ENCODE results near the gene VDAC1.
"Not testable (repeated sequence)": the region's sequence is repeated elsewhere in the genome, so short reads cannot be mapped to it uniquely, and the experiment has no call there.

The VDAC1 gene

DNA sequence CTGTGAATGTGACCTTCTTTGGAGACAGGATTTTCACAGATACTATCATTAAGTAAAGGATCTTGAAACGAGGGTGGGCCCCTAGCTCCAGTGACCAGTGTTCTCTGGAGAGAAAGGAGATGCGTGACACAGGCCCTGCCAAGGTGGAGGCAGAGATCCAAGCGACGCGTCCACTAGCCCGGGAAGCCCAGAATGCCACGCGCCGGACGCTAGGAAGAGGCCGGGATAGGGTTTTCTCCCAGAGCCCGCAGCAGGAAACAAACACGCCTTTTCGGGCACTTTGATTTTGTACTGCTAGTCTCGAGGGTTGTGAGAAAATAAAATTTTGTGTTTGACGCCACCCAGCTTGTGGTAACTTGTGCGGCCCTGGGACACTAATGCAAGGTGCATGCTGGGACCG lies 29.6 kb upstream of the VDAC1 start:
- Mint-ChIP-seq H3K36me3 (ENCODE audit: low read depth) (no peaks in the 10 kb centered on the region), H3K27me3 (ENCODE audit: low read depth) (peaks cover 11% of the 10 kb centered on the region), H3K27ac (no peak overlapping the region), H3K4me1 (ENCODE audit: low read depth) (no peaks in the 10 kb centered on the region), H3K4me3 (no peak overlapping the region), H3K9me3 (no peaks in the 10 kb centered on the region)
- no peak for DNase-seq (ENCODE audit: low spot score)

DNA sequence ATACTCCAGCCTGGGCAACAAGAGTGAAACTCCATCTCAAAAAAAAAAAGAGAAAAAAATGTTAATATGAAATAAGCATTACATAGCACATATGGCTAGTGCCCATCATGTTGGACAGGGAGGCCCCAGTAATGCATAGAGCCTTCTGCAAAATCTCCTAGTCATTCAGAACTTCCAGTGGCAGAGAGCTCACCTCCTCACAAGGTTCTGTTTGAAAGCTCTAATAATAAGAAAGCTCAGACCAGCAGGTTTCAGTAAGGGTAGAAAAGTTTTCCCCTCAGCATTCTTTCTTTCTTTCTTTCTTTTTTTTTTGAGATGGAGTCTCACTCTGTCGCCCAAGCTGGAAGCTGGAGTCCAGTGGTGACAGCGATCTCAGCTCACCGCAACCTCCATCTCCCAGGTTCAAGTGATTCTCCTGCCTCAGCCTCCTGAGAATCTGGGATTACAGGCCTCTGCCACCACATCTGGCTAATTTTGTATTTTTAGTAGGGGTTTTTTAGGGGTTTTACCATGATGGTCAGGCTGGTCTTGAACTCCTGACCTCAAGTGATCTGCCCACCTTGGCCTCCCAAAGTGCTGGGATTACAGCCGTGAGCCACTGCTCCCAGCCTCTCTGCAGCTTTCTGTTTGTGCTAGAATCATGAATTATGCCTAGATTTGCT lies 25.7 kb upstream of the VDAC1 start:
- not testable (repeated sequence) for H3K4me1 Mint-ChIP-seq (ENCODE audit: low read depth); H3K27ac Mint-ChIP-seq; DNase-seq (ENCODE audit: low spot score); H3K9me3 Mint-ChIP-seq; H3K4me3 Mint-ChIP-seq; H3K36me3 Mint-ChIP-seq (ENCODE audit: low read depth)
- H3K27me3 Mint-ChIP-seq (ENCODE audit: low read depth) = peaks cover 15% of the 10 kb centered on the region

DNA sequence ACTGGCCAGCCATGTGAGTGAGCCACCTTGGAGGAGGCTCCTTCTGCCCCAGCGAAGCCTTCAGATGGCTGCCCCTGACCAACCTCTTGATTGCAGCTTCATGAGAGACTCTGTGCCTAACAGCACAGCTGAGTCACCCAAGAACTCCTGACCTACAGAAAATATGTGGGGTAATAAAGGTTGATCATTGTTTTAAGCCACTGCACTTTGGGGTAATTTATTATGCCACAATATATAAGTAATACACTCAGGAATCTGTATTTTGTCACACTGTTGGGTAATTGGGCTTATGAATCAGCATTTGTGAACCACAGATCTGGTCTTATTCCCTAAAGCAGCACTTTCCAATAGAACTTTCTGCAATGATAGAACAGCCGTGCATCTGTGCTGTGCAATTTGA lies 24.4 kb upstream of the VDAC1 start:
- Mint-ChIP-seq H3K9me3 (no peaks in the 10 kb centered on the region), H3K36me3 (ENCODE audit: low read depth) (no peaks in the 10 kb centered on the region), H3K4me3 (no peak overlapping the region), H3K4me1 (ENCODE audit: low read depth) (peaks cover 2% of the 10 kb centered on the region), H3K27ac (no peak overlapping the region), H3K27me3 (ENCODE audit: low read depth) (peaks cover 19% of the 10 kb centered on the region)
- DNase-seq (ENCODE audit: low spot score) = no peak

DNA sequence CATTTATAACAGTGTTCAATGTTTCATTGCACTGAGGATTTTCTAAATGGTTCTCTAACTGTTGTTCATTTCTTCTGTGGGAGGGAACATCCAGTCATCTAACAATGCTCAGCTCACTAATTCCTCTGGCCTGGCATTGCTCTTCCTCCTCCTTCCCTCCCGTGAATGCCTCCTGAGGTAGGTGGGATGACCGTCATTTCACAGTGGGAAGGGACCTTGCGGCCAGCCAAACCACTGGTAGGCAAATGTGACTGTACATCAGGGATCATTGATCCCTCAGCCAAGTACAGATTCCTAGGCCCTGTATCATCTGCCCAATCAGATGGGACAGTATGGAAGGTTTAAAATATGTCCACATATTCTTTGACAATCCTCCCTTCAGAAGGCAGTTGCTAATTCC lies 23.7 kb upstream of the VDAC1 start:
- Mint-ChIP-seq H3K27me3 (ENCODE audit: low read depth) (peaks cover 19% of the 10 kb centered on the region), H3K4me1 (ENCODE audit: low read depth) (peaks cover 2% of the 10 kb centered on the region), H3K27ac (no peak overlapping the region), H3K4me3 (no peak overlapping the region), H3K36me3 (ENCODE audit: low read depth) (no peaks in the 10 kb centered on the region), H3K9me3 (no peaks in the 10 kb centered on the region)
- no peak for DNase-seq (ENCODE audit: low spot score)

GRCh38 chr5:134027288-134027615 lies 22.5 kb upstream of the VDAC1 start:
- DNase-seq (ENCODE audit: low spot score) = no peak
- peaks cover 2% of the 10 kb centered on the region for H3K4me1 Mint-ChIP-seq (ENCODE audit: low read depth)
- no peaks in the 10 kb centered on the region for H3K9me3 Mint-ChIP-seq
- H3K27ac Mint-ChIP-seq = no peak overlapping the region
- no peak overlapping the region for H3K4me3 Mint-ChIP-seq
- peaks cover 20% of the 10 kb centered on the region for H3K27me3 Mint-ChIP-seq (ENCODE audit: low read depth)
- no peaks in the 10 kb centered on the region for H3K36me3 Mint-ChIP-seq (ENCODE audit: low read depth)

DNA sequence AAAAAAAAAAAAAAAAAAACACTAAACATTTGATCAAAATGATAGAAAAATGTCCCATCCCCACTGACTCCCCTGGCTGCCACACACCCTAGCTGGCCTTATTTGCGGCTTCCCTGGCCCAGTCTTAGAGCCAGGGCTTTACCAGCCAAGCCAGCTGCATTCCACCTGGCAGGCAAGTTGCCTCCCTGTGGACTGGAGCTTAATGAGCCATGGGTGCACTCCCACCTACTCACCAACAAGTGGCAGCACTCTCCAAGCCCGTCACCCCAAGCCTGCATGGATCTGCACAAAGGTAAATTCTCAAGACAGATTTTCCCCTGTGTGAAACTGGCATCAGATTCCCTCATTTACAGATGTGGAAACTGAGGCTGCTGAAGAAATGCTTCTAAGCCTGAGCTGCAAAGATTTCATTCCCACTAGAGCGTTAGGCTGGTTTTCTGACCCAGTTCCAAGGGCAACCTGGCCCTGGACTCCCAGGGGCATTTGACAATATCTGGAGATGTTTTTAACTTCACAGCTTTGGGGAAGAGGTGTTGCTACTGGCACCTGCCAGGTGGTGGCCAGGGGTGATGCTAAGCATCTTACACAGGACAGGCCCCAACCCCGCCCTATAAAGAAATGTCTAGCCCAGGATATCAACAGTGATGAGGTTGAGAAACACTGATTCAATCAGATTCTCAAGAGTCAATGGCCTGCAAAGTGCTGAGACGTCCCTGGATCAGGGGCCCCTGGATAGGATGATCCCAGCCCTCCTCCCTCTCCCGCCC lies 21.9 kb upstream of the VDAC1 start:
- Mint-ChIP-seq H3K9me3 (no peaks in the 10 kb centered on the region), H3K36me3 (ENCODE audit: low read depth) (no peaks in the 10 kb centered on the region), H3K27me3 (ENCODE audit: low read depth) (peaks cover 17% of the 10 kb centered on the region), H3K4me3 (no peak overlapping the region), H3K27ac (no peak overlapping the region), H3K4me1 (ENCODE audit: low read depth) (peaks cover 2% of the 10 kb centered on the region)
- peak; percentile 22 for DNase-seq (ENCODE audit: low spot score)

- Mint-ChIP-seq H3K4me1 (ENCODE audit: low read depth) (peaks cover 2% of the 10 kb centered on the region), H3K4me3 (no peak overlapping the region), H3K27me3 (ENCODE audit: low read depth) (peaks cover 20% of the 10 kb centered on the region), H3K36me3 (ENCODE audit: low read depth) (no peaks in the 10 kb centered on the region), H3K9me3 (no peaks in the 10 kb centered on the region), H3K27ac (no peak overlapping the region)
- DNase-seq (ENCODE audit: low spot score) = no peak
Observed at GRCh38 chr5:134025786-134026185, 21.0 kb upstream of the VDAC1 start.

GRCh38 chr5:134024811-134025210 lies 20.0 kb upstream of the VDAC1 start:
- H3K27me3 Mint-ChIP-seq (ENCODE audit: low read depth) = peaks cover 20% of the 10 kb centered on the region
- no peak for DNase-seq (ENCODE audit: low spot score)
- no peaks in the 10 kb centered on the region for H3K36me3 Mint-ChIP-seq (ENCODE audit: low read depth)
- no peak overlapping the region for H3K4me3 Mint-ChIP-seq
- no peak overlapping the region for H3K27ac Mint-ChIP-seq
- peaks cover 2% of the 10 kb centered on the region for H3K4me1 Mint-ChIP-seq (ENCODE audit: low read depth)
- H3K9me3 Mint-ChIP-seq = no peaks in the 10 kb centered on the region

- no peak overlapping the region for H3K27ac Mint-ChIP-seq
- no peaks in the 10 kb centered on the region for H3K36me3 Mint-ChIP-seq (ENCODE audit: low read depth)
- DNase-seq (ENCODE audit: low spot score) = no peak
- H3K4me3 Mint-ChIP-seq = no peak overlapping the region
- no peaks in the 10 kb centered on the region for H3K9me3 Mint-ChIP-seq
- peaks cover 2% of the 10 kb centered on the region for H3K4me1 Mint-ChIP-seq (ENCODE audit: low read depth)
- peaks cover 20% of the 10 kb centered on the region for H3K27me3 Mint-ChIP-seq (ENCODE audit: low read depth)
Observed at GRCh38 chr5:134022333-134022732, 17.6 kb upstream of the VDAC1 start.

GRCh38 chr5:134020188-134020587 lies 15.4 kb upstream of the VDAC1 start:
- no peaks in the 10 kb centered on the region for H3K9me3 Mint-ChIP-seq
- H3K4me3 Mint-ChIP-seq = no peak overlapping the region

GRCh38 chr5:134019636-134020035 lies 14.9 kb upstream of the VDAC1 start:
- no peak overlapping the region for H3K4me3 Mint-ChIP-seq
- H3K27ac Mint-ChIP-seq = no peak overlapping the region
- no peaks in the 10 kb centered on the region for H3K9me3 Mint-ChIP-seq
- no peak for DNase-seq (ENCODE audit: low spot score)
- no peaks in the 10 kb centered on the region for H3K4me1 Mint-ChIP-seq (ENCODE audit: low read depth)
- H3K27me3 Mint-ChIP-seq (ENCODE audit: low read depth) = peaks cover 6% of the 10 kb centered on the region
- H3K36me3 Mint-ChIP-seq (ENCODE audit: low read depth) = no peaks in the 10 kb centered on the region

More at GRCh38 chr5:134020188-134020587, 15.4 kb upstream of the VDAC1 start:
- H3K27me3 Mint-ChIP-seq (ENCODE audit: low read depth) = peaks cover 8% of the 10 kb centered on the region
- H3K27ac Mint-ChIP-seq = no peak overlapping the region
- DNase-seq (ENCODE audit: low spot score) = no peak
- no peaks in the 10 kb centered on the region for H3K36me3 Mint-ChIP-seq (ENCODE audit: low read depth)
- H3K4me1 Mint-ChIP-seq (ENCODE audit: low read depth) = no peaks in the 10 kb centered on the region

GRCh38 chr5:134018986-134019316 lies 14.2 kb upstream of the VDAC1 start:
- H3K4me1 Mint-ChIP-seq (ENCODE audit: low read depth) = no peaks in the 10 kb centered on the region
- H3K4me3 Mint-ChIP-seq = no peak overlapping the region
- H3K27me3 Mint-ChIP-seq (ENCODE audit: low read depth) = peaks cover 6% of the 10 kb centered on the region
- no peaks in the 10 kb centered on the region for H3K9me3 Mint-ChIP-seq
- DNase-seq (ENCODE audit: low spot score) = no peak
- H3K36me3 Mint-ChIP-seq (ENCODE audit: low read depth) = no peaks in the 10 kb centered on the region
- no peak overlapping the region for H3K27ac Mint-ChIP-seq

DNA sequence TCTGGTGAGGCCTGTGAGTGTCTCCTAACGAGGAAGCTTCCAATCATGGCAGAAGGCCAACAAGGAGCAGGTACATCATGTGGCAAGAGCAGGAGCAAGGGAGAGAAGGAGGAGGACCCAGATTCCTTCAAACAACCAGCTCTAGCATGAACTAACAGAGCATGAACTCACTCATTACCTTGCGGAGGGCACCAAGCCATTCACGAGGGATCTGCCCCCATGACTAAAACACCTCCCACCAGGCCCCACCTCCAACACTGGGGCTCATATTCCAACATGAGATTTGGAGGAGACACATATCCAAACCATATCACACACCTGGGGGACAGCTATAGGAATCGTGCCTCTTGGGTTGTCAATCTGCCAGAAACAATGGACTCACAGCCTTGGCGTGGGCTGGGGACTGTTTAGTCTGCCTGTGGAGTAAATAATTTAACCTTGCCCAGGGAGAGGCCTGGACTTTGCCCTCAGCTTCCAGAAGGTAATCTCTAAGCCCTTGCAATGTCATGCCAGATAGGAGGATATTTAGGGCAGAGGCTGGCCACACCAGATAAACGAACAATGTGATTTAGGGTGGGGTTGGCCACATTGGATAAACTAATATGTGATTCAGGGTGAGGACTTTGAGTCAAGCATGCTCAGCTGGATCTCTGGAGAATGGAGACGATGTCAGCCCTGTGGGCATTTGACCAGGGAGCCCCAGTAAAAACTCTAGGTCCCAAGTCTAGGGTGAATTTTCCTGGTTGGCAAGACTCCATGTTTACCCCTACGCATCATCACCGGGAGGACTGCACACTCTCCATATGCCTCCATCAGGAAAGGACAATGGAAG lies 13.6 kb upstream of the VDAC1 start:
- Mint-ChIP-seq H3K4me1 (ENCODE audit: low read depth) (no peaks in the 10 kb centered on the region), H3K4me3 (no peak overlapping the region), H3K9me3 (no peaks in the 10 kb centered on the region)

GRCh38 chr5:134008266-134008749 lies 3.5 kb upstream of the VDAC1 start:
- Mint-ChIP-seq H3K9me3 (no peaks in the 10 kb centered on the region), H3K4me3 (no peak overlapping the region), H3K27ac (no peak overlapping the region), H3K27me3 (ENCODE audit: low read depth) (peaks cover 20% of the 10 kb centered on the region), H3K4me1 (ENCODE audit: low read depth) (peaks cover 9% of the 10 kb centered on the region), H3K36me3 (ENCODE audit: low read depth) (peaks cover 10% of the 10 kb centered on the region)
- no peak for DNase-seq (ENCODE audit: low spot score)

More for the DNA sequence above, 13.6 kb upstream of the VDAC1 start:
- Mint-ChIP-seq H3K36me3 (ENCODE audit: low read depth) (no peaks in the 10 kb centered on the region), H3K27ac (no peak overlapping the region), H3K27me3 (ENCODE audit: low read depth) (peaks cover 7% of the 10 kb centered on the region)
- DNase-seq (ENCODE audit: low spot score) = no peak
